PC-3 (cell line): Measurements from ENCODE around the gene SIX1.

ENCODE experiments used
- EZH2 ChIP-seq: fragments of 300-600 bp; sonication (generic); IDR thresholded peaks from one replicate; pipeline ENCODE4 v1.6.1; 2017; ENCODE audit warnings: antibody characterized with exemption, mild to moderate bottlenecking, low read length; ENCODE audit not compliant: unreplicated experiment
- EZH2phosphoT487 ChIP-seq: fragments of 300-600 bp; sonication (generic); IDR thresholded peaks from 2 replicates; pipeline ENCODE4 v1.6.1; 2018; ENCODE audit warnings: mild to moderate bottlenecking, antibody characterized with exemption, low read length, borderline replicate concordance
- TF ChIP-seq, protein P1 (sequence below): fragments of 300-600 bp; sonication (generic); conservative IDR thresholded peaks from 2 replicates; pipeline ENCODE4 v1.5.1; 2017; ENCODE audit warnings: antibody characterized with exemption, low read depth, mild to moderate bottlenecking, low read length

DNA sequence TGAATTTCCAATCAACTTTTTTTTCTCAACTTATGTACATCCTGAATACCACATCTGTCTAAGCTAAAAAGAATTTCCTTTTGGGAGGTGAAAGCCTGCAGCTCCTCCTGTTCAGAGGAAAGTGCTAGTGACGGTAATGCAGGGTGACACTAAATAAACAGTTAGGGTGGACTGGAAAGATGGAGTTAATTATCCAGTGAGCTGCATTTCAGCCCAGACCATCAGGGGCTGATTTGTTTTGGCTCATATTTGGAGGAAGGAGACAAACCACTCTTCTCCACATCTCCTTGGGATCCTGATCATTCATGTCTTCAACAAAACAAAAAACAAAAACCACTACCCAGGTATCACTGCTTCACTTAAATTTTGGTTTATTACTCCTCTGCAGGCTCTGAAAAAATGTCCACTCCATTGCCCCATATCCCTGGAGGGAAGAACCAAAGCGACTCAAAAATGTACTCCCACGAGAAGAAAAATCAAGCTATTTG, 5.1 kb upstream of the SIX1 start:
- TF ChIP-seq, protein P1, sequence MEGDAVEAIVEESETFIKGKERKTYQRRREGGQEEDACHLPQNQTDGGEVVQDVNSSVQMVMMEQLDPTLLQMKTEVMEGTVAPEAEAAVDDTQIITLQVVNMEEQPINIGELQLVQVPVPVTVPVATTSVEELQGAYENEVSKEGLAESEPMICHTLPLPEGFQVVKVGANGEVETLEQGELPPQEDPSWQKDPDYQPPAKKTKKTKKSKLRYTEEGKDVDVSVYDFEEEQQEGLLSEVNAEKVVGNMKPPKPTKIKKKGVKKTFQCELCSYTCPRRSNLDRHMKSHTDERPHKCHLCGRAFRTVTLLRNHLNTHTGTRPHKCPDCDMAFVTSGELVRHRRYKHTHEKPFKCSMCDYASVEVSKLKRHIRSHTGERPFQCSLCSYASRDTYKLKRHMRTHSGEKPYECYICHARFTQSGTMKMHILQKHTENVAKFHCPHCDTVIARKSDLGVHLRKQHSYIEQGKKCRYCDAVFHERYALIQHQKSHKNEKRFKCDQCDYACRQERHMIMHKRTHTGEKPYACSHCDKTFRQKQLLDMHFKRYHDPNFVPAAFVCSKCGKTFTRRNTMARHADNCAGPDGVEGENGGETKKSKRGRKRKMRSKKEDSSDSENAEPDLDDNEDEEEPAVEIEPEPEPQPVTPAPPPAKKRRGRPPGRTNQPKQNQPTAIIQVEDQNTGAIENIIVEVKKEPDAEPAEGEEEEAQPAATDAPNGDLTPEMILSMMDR: no peak
- TF ChIP-seq EZH2phosphoT487: no peak
- no peak for TF ChIP-seq EZH2
